Ascending aorta (tissue), 2 donors: ENCODE results near the gene CSPG5. TPM values are rescaled to one million over a fixed set of nuclear protein-coding genes. Genes with fewer than 3 reads are reported as not detected.

Experiments used
- DNase-seq, 2 donors: peaks; one replicate each; pipeline ENCODE4 v3.0.0-alpha.2; 2019; ENCODE audit warnings: low spot score in 2 of 2
- H3K27ac ChIP-seq, 2 donors: fragments of 200-600 bp; sonication (generic); one replicate each; pipeline ENCODE4 v1.5.1; 2016 to 2017; ENCODE audit warnings: mild to moderate bottlenecking in 1 of 2
- H3K27me3 ChIP-seq: fragments of 200-600 bp; sonication (generic); one replicate; pipeline ENCODE4 v1.5.1; 2017
- H3K36me3 ChIP-seq, 2 donors: fragments of 200-600 bp; sonication (generic); one replicate each; pipeline ENCODE4 v1.5.1; 2016
- H3K4me1 ChIP-seq, 2 donors: fragments of 200-600 bp; sonication (generic); one replicate each; pipeline ENCODE4 v1.5.1; 2016 to 2017; ENCODE audit warnings: mild to moderate bottlenecking in 1 of 2
- H3K4me3 ChIP-seq, 2 donors: fragments of 200-600 bp; sonication (generic); one replicate each; pipeline ENCODE4 v1.5.1; 2016 to 2017; ENCODE audit warnings: mild to moderate bottlenecking in 1 of 2
- H3K9me3 ChIP-seq, 2 donors: fragments of 200-600 bp; sonication (generic); one replicate each; pipeline ENCODE4 v1.5.1; 2016
- intact Hi-C: fragments of 100-400 bp; cut with DNase I; formaldehyde crosslinking; loops from one replicate; pipeline ENCODE4 v1.15.1; 2023
- total RNA-seq: library from RNA; depleted of rRNA; stranded (reverse); fragments of >200 nt; gene quantifications from one replicate; pipeline ENCODE4 v1.1.0, GENCODE V29; 2016
- TF ChIP-seq, protein P1 (sequence below), 3 experiments: fragments of 200-600 bp in 2 of 3; fragments of 450-650 bp in 1 of 3; sonication (generic) in 2 of 3; IDR thresholded peaks; one replicate each; pipeline ENCODE4 v1.5.1; 2016 to 2019; ENCODE audit warnings: antibody characterized with exemption in 3 of 3, mild to moderate bottlenecking in 1 of 3, moderate library complexity in 1 of 3

Gene CSPG5
- total RNA-seq, 1 donor from 2014 or later = 1.7 TPM

DNA sequence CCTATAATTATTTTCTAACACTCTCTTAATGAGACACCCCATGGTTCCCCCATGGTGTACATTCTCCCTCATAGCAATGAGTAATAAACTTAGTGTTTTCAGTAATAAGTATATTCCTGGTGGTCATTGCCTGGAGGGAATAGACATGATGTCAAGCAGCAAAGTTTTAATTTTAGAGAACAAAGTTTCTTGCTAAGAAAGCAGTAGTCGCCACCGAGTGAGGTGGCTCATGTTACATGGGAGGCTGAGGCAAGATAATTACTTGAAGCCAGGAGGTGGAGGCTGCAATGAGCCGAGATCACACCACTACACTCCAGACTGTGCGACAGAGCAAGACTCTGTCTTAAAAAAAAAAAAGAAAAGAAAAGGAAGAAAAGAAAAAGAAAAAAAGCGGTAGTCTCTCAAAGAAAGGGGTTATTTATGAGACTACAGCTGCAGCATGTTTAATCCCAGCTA is 62.8 kb downstream of the CSPG5 start:
- H3K4me1 ChIP-seq = peaks cover 0 to 5% of the 10 kb centered on the region in 2 donors
- TF ChIP-seq, protein P1, sequence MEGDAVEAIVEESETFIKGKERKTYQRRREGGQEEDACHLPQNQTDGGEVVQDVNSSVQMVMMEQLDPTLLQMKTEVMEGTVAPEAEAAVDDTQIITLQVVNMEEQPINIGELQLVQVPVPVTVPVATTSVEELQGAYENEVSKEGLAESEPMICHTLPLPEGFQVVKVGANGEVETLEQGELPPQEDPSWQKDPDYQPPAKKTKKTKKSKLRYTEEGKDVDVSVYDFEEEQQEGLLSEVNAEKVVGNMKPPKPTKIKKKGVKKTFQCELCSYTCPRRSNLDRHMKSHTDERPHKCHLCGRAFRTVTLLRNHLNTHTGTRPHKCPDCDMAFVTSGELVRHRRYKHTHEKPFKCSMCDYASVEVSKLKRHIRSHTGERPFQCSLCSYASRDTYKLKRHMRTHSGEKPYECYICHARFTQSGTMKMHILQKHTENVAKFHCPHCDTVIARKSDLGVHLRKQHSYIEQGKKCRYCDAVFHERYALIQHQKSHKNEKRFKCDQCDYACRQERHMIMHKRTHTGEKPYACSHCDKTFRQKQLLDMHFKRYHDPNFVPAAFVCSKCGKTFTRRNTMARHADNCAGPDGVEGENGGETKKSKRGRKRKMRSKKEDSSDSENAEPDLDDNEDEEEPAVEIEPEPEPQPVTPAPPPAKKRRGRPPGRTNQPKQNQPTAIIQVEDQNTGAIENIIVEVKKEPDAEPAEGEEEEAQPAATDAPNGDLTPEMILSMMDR (IDR thresholded peaks at IDR 0.05) = no peak

DNA sequence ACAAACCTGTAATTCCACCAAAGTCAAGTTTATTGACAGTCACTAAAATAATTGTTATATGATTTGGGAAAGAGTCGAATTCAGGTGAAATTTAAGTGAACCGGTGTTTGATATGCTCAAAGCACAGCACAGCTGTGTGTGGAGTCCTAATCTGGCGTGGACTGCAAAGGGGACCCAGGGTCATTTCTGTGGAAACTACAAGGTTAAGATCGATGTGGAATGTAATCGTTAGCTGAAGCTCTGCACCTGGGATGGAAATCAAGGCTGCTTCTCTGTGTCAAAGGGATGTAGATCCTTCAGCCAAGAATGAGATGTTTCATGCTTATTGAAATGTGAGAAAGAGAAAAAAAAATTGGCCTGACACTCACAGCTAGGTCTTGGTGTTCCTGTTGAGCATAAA is 63.6 kb downstream of the CSPG5 start:
- Histone ChIP-seq H3K4me3 (no peak overlapping the region), H3K4me1 (peaks cover 0 to 5% of the 10 kb centered on the region in 2 donors), H3K9me3 (no peaks in the 10 kb centered on the region), H3K27me3 (no peaks in the 10 kb centered on the region), H3K36me3 (peaks cover 0 to 7% of the 10 kb centered on the region in 2 donors), H3K27ac (no peak overlapping the region)
- intact Hi-C loops = no loop called here
- TF ChIP-seq, protein P1 (IDR thresholded peaks at IDR 0.05) = no peak
- no peak for DNase-seq

More for the DNA sequence above, 62.8 kb downstream of the CSPG5 start:
- DNase-seq = no peak
- Histone ChIP-seq H3K36me3 (no peaks in the 10 kb centered on the region), H3K27me3 (no peaks in the 10 kb centered on the region), H3K27ac (no peak overlapping the region), H3K9me3 (no peaks in the 10 kb centered on the region), H3K4me3 (no peak overlapping the region)
- intact Hi-C loops = no loop called here

DNA sequence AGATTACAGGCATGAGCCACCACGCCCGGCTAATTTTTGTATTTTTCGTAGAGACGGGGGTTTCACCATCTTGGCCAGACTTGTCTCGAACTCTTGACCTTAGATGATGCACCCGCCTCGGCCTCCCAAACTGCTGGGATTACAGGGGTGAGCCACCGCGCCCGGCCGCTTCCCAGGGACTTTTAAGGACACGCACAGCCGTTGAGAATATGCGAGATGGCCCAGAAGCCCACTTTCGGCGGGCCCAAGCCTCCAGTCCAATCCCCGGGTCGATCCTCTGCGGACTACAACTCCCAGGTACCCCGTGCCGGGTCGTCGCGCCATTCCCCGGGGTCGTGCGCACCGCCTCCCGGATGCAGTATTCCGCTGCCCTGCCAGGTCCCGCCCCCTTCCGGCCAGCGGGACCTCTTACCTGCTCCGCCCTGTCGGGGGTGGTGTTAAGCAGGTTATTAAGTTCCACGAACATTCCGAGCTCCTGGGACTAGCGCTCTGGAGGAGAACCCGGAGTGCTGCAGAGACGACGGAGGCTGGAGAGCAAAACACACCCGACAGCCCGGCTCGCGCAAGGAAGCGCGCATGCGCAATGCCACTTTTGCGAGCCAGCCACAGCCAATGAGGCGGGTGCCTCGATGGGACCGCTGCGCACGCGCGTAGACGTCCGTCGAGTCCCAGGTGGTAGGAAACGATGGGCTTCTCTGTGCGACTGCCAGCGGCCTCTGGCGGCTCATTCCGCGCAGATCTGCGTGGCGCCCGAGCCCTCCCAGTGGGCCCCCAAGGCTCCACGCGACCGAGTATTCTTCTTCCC is 65.3 kb downstream of the CSPG5 start, which contains the start of gene ELP6:
Gene ELP6, minus strand, starts transcription at position 588 of the 805 bp plus-strand sequence. Its CDS starts 122 bp downstream, at position 466.
- TF ChIP-seq, protein P1 (IDR thresholded peaks at IDR 0.05) = peak; percentile 8 to 32 (median 30)
- Histone ChIP-seq H3K36me3 (peaks cover 6 to 18% of the 10 kb centered on the region in 2 donors), H3K4me1 (peaks cover 0 to 5% of the 10 kb centered on the region in 2 donors), H3K27me3 (no peaks in the 10 kb centered on the region), H3K9me3 (no peaks in the 10 kb centered on the region), H3K4me3 (peak within 1 kb of the TSS; percentile 64 to 85), H3K27ac (peak within 1 kb of the TSS; percentile 87 to 94)
- peak; percentile 82 to 98 for DNase-seq
- intact Hi-C loops = loop anchor here (1.0 to 5.0 kb wide), 4 partner anchors 39 to 289 kb away; partner anchors contain the start of genes DHX30 and SCAP

DNA sequence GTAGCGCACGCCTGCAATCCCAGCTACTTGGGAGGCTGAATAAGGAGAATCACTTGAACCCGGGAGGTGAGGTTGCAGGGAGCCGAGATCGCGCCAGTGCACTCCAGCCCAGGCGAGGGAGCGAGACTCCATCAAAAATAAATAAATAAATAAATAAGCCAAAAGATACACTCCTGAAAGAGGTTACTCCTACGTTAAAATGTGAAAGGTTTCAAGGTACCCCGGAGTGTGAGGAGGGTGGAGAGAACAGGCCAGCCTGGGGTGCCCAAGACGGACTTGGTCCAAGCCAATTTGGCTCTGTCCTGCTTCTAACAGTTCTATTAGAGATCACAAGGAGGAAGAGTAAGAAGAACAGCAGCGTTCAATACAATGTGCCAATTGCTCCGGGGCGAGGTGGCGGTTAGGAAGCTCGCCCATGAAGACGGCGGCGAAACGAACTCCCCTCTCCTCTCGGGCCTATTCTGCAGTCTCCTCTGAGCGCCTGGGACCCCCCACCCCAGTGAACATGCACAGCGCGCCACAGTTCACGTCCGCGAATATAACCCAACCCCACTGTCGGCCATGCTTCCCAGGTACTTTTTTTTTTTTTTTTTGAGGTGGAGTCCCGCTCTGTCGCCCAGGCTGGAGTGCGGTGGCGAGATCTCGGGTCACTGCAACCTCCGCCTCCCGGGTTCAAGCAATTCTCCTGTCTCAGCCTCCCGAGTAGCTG is 66.1 kb downstream of the CSPG5 start:
- no peak for DNase-seq
- Histone ChIP-seq H3K4me3 (peak overlapping the region; percentile 64 to 85), H3K36me3 (peaks cover 6 to 24% of the 10 kb centered on the region in 2 donors), H3K27me3 (no peaks in the 10 kb centered on the region), H3K27ac (peak overlapping the region; percentile 87 to 94), H3K9me3 (no peaks in the 10 kb centered on the region), H3K4me1 (peaks cover 0 to 5% of the 10 kb centered on the region in 2 donors)
- TF ChIP-seq, protein P1 (IDR thresholded peaks at IDR 0.05) = no peak
- intact Hi-C loops = loop anchor here (1.0 to 5.0 kb wide), 4 partner anchors 38 to 290 kb away; partner anchors contain the start of genes DHX30 and SCAP

Other genes with a start within 250 kb of the CSPG5 start
- 35.2 TPM for gene PTPN23, start 197.8 kb downstream of the CSPG5 start, total RNA-seq
- 155 TPM for gene SCAP, start 102.9 kb downstream of the CSPG5 start, total RNA-seq
- gene ELP6, start 65.2 kb downstream of the CSPG5 start, total RNA-seq = 27.0 TPM
- 24.8 TPM for gene SMARCC1, start 203.0 kb upstream of the CSPG5 start, total RNA-seq
- gene DHX30, start 224.3 kb upstream of the CSPG5 start, total RNA-seq = 25.8 TPM